CD4-positive, alpha-beta T cell treated with Interleukin-21 for 1 hour (primary cell): ENCODE measurements around the gene PTGFRN.

Experiments used
- DNase-seq: peaks from one replicate; pipeline ENCODE4 v3.0.0-alpha.2; 2020

Gene PTGFRN

DNA sequence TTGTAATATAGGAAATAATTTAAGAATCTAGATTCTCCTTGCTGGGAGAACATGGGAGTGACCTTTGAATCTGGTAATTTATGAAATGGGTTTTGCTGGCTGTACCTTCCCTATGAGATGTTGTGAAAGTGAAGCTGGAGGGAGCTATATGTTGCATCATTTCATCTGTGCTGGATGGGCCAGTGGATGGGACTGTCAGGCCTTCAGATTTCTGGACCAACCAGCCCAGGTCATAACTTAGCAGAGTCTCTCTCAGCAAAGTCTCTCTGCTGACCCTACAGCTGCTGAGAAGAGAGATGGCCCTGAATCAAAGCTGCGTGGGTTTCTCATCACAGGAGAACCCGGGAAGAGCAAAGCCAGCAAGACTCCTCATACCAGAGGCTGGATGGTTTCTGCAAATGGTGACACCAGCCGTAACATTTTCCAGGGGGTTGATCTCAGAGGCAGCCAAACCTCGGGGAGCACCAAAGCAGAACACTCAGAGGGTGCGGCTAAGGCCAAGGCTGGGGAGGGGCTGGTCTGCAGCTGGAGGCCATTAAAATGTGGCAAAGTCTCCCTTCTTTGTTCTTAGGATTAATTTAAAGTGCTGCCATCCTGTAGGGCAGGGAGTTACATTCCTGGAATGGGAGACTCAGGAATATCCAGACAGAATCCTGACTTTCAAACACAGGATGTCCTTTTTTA lies 18.2 kb upstream of the PTGFRN start:
- no peak for DNase-seq

- DNase-seq, result no peak
These were observed 14.6 kb upstream of the PTGFRN start for GRCh38 chr1:116895073-116895472.

DNA sequence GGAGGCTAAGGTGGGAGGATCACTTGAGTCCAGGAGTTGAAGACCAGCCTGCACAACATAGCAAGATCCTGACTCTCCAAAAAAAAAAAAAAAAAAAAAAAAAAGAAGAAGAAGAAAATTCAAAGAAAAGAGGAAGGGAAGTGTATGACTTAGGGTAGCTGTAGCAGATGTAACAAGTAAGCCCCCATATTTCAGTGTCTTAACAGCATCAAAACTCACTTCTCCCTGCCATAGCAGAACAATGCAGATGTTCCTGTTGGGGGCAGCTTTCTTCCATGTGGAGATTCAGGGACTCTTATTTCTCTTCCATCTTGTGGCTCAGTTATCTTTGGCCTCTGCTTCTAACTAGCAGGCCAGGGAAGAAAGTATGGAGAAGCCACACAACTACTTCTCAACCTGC lies 10.2 kb upstream of the PTGFRN start:
- DNase-seq, result no peak

DNA sequence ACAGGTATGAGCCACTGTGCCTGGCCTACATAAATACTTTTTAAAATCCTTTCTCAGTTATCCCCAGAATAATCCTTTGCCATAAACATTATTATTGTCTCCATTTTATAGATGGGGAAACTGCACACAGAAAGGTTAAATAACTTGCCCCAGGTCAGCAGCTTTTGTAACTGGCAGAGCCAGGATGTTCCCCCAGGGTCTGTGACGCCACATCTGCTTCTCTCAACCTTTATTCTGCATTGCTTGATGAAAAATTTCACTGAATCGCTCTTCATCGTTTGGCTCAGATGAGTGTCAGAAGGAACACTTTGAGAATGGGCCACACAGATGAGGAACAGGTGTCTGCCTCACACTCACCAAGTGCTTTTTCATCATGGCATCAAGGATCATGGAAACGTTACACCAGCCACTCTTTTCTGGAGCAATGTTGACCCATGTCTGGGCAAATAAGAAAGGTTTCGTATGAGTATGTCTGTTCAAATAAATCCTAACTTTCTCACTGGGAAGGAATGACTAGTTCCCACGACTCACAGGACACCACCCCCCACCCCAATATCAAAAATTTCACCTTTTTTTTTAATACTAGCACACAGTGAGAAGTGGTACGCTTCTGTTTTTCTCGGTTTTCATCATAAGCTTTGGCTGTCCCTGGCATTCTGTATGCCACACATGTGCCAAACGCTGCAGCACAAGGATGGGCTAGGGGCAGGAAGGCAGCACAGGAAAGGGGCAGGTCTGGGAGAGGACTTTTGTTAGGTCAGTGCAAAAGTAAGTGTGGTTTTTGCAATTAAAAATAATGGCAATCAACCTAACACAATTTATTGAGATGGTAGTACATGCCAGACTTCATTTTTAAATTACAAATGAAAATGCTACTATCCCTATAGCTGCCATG lies 9.0 kb upstream of the PTGFRN start:
- DNase-seq, result no peak

GRCh38 chr1:116902027-116902426 lies 7.7 kb upstream of the PTGFRN start:
- no peak for DNase-seq

GRCh38 chr1:116902723-116903383 lies 6.9 kb upstream of the PTGFRN start:
- DNase-seq, result no peak

DNA sequence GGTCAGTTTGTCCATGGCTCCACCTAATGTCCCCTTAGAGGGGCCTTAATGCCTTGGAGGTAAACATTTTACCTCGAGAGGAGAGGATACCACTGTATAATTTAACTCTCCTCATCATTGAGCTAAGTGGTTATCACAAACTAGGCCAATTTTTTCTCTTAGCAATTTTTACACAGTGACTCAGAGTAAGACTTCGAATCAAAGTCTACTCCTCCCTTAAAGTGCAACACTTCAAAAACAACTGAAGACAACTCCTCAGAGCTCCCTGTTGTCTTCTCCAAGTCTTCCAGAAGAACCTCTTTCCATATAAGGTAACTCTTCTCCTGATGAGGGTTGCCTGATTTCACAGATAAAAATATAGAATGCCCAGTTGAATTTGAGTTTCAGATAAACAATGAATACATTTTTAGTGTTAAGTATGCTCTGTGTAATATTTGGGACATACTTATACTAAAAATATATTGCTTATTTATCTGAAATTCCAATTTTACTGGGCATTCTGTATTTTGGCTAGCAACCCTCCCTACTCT lies 4.9 kb upstream of the PTGFRN start:
- no peak for DNase-seq

DNA sequence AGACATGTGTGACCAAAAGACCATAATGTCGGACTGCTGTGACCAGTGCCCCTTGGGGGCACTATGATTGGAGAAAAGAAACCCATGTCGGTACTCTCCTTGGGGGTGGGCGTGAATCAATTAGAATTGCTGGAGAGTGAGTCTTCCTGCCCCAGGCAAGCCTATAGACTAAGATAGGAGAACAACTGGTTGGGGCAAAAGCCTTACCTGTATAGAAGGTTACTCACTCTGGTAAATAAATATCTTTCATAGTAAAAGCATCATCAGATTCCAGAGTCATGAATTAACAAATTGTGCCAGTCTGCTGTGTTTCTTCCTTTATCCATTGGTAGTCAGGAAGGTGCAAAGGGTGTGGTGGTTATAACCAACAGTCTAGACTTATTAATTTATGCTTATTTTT lies 2.9 kb upstream of the PTGFRN start:
- DNase-seq, result no peak

DNA sequence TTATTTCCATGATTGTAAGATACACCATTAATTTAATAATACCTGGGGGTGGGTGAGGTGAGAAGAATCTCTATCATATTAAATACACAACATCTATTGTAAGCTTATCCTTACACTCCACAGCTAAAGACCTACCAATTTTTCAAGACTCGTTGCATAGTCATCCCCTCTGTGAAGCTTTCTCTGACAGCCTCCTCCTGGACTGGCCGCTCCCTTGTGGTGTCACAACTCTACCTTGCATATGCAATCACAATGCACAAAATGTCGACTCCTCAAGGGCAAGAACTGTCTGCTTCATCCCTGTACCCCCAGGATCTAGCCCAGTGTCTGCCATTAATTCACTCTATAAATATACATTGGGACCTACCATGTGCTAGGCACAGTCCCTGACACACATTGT lies 2.4 kb upstream of the PTGFRN start:
- DNase-seq, result no peak

DNA sequence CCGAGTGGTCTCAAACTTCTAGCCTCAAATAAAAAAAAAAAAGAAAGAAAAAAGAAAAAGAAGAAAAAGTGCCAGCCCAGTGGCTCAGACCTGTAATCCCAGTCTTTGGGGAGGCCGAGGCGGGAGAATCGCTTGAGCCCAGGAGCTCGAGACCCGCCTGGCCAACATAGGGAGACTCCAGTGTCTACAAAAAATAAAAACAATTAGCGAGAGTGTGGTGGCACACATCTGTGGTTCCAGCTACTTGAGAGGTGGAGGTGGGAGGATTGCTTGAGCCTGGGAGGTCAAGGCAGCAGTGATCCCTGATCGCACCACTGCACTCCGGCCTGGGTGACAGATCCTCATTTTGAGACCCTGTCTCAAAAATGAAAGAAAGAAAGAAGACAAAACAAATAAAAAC lies 1.4 kb upstream of the PTGFRN start:
- DNase-seq, result no peak

GRCh38 chr1:116908820-116909511 lies 750 bp upstream of the PTGFRN start:
- DNase-seq, result no peak

- peak; percentile 50 for DNase-seq
These were observed 867 bp downstream of the PTGFRN start for GRCh38 chr1:116910379-116911187.

DNA sequence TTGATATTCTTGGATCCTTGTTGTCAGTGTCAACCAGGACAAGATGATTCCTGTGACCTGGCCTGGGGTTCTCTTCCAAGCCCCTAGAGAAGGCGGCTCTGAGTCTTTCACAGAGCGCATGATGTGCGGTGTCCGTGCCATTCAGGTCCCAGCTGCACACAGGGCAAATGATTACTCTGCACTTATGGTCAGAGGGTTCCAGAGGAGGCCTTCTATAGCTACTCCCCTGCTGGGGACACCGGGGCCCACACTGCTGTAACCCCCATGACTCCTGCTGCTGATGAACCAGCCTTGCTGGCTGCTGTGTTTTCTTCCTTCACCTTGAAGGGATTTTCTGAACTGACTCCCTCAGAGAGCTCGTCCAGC lies 1.5 kb downstream of the PTGFRN start:
- no peak for DNase-seq

DNA sequence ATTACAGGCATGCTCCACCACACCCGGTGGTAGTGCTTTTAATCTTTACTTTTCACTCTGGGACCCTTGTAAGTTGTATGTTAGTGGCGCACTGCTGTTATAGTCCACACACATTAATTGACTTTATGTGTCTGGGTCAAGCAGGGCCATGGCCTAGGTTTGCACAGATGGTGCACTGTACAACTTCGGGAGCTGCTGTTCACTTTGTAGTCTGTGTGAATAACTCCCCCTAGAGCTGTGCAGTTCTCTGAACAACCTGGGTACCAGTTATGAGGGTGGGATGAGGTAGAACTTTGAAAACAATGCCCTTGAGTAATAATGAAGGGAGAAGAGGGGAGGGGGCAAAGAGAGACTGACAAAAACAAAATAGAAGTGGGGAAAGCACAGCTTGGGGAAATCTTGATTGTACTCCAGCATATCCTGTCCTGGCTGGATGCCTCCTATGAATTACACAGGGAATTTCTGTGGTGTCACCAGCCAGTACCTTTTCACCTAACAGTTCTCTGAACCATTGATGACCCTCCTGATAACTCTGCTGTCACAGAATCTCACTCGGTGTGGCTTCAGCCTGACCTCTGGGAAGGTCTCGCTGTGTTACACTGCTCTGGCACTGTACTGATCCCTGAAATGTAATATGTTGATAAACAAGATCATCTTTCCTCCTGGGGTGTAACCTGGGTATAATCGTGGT lies 2.2 kb downstream of the PTGFRN start:
- no peak for DNase-seq

DNA sequence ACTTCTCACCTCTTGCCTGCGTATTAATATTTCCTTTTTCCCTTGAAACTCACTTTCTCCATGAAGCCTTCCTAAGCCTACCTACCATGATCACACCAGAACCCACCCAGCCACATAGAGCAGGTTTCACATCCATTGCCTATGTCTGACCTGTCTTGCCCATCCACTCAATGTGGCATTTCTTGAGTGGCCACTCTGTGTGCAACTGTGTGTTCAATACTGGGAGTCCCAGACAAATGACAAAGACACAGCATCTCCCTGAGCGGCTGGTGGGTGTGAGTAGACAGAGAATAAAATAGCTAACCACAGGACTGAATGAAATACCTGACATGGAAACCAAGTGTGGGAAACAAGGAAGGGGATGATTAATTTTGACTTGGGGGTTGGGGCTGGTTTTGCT lies 3.1 kb downstream of the PTGFRN start:
- DNase-seq, result no peak

- no peak for DNase-seq
These were observed 4.2 kb downstream of the PTGFRN start for GRCh38 chr1:116913941-116914340.

DNA sequence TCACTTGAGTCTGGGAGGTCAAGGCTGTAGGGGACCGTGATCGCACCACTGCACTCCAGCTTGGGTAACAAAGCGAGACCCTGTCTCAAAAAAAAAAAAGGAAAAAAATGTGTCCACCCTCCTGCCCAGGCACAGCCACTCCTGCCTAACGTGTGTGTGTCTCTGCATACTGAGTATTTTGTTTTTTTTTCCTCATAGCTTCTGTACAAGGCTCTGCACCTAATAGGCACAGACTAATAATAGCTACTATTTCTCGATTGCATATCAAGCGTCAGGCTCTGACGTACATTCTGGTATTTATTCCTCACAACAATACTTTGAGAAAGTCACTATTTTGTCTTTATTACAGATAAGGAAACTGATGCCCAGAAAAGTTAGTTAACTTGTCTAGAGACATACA lies 5.0 kb downstream of the PTGFRN start:
- DNase-seq, result no peak

- DNase-seq, result no peak
These were observed 5.5 kb downstream of the PTGFRN start for GRCh38 chr1:116915086-116915661.

DNA sequence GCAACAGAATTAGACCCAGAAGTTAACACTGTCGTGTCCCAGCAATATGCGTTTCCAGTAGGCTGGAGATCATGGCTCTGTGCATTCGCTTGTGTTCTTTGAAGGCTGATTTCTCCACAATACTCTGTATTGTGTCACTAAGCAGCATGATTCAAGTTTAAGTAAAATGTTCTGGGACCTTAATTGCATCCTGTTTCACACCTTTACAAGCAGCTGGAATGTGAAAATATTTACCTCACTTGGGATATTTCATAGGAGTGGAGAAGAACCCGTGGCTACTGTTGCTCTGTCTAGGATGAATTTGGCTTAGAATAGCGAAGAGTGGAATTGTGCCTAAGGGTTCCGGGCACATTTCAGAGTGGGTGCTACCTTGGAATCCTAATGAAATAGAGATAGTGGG lies 6.3 kb downstream of the PTGFRN start:
- no peak for DNase-seq

- DNase-seq, result no peak
These were observed 7.1 kb downstream of the PTGFRN start for GRCh38 chr1:116916533-116917445.
